Germinal center (tissue), 1 donor: ENCODE results near the gene SCAF4.
A peak's percentile ranks its signal among the peaks of the same experiment; 100 is the strongest.
"Not testable (repeated sequence)": the region's sequence is repeated elsewhere in the genome, so short reads cannot be mapped to it uniquely, and the experiment has no call there.

Experiments
- DNase-seq: peaks from one replicate; pipeline ENCODE4 v3.0.0; 2012; ENCODE audit warnings: mixed read lengths, low spot score

Gene SCAF4

DNA sequence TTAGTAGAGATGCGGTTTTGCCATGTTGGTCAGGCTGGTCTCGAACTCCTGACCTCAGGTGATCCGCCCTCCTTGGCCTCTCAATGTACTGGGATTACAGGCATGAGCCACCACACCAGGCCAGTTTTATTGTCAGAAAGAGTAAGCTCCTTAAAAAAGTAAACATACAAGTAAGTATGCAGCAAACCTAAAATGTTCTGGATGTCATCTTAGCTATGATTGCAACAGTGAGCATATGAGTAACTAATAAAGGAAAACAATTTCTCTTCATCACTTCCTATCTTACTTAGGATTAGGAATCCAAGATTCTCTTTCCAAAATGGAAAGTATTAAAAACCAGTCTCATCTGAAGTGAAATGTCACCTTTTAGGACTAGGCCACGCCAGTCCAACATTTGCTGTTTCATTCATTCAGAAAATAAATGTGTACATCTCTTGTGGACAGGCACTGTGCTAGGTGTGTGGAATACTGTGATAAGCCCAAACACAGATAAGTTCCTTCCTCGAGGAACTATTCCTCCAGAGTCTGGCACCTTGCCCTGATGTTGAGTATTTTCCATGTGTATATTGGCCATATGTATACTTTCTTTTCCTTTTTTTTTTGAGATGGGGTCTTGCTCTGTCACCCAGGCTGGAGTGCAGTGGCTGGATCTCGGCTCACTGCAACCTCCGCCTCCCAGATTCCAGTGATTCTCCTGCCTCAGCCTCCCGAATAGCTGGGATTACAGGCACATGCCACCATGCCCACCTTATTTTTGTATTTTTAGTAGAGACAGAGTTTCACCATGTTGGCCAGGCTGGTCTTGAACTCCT is 5.9 kb upstream of the SCAF4 start:
- not testable (repeated sequence) for DNase-seq

DNA sequence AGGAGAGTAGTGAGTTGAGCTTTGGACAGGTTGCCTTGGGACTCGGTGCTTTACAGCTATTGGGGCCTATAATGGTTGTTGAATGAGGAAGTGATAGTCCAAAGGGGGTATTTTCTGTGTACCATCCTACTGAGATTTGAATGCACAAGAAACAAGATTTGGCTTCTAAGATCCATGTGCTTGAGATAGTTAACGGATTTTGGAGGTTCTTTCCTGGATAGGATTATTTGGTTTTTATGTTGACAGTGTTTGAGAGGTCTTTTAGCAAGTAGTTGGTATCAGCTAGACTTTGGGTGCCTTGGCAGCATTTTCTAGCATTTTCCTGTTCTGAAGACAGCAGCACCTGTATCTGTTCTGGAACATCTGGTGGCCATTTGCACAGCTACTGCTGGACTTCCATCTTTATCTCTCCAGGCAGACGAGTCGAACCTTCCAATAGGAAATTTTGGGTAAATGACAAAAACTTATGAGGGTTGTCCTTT is 3.6 kb upstream of the SCAF4 start:
- peak; percentile 49 for DNase-seq

DNA sequence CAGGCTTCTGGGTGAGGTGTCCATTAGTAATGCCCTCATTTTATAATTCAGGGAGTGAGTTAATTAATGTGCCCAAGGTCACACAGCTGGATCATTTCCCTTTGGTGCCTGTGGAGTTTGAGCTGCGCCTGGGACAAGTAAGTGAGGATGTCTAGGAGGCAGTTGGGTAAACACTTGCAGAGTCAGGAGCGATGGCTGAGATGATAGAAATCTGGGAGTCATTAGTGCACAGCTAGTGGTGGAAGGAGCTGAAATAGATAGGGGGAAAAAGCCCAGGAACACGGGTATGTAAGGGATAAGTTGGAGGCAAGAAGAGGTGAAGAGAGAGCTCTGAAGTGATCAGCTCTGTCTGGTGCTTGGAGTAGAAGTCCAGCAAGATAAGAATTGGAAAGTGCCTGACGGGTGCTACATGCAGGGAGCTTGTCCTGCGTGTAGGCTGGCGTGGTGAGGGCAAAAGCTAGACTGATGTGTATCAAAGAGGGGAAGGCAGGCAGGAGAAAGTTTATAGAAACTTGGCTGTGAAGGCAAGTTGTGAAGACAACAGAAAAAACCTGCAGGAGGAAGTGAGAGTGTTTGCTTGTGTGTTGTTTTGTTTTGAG is 1.7 kb upstream of the SCAF4 start:
- DNase-seq, result peak; percentile 30

DNA sequence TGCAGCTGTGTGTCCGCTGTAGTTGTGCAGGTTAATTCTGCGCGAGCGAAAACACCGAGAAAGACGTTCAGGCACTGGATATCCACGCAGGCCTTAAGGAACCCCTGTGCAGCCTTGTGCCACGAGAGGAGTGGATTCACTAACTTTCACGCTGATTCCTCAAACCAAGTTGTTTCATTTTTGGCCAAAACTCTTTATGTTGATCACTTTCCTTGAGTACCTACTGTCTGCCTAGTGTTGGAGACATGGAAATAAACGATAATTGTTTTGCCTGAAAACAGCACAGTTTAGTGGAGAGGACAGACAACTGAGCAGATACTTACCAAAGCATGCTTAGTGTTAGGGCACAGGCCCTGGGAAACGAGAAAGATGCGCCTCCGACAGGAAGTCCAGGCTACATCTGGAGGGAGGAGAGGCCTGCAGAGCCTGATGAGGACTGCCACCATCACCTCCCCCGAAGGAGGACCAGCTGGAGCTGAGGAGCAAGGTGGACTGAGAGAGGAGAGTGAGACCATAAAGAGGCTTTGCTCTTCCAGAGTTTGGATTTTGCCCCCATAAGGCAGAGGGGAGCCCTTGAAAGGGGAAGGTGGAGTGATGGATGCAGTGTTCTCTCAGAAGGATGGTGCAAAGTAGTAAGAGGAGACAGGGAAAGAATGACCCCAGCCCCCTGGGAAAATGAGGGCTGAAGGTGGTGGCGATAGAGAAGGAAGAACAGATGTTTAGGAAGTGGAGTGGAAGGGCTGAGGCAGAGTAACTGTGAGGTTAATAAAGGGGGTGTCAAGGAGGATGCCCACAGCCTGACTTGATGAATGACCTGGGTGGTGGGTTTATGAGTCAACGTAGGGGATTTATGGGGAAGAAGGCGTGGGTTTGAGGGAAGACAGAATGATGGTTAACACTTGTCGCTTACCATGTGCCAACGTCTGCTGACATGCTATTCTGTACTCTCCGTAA is 956 bp upstream of the SCAF4 start:
- DNase-seq, result peak; percentile 22

DNA sequence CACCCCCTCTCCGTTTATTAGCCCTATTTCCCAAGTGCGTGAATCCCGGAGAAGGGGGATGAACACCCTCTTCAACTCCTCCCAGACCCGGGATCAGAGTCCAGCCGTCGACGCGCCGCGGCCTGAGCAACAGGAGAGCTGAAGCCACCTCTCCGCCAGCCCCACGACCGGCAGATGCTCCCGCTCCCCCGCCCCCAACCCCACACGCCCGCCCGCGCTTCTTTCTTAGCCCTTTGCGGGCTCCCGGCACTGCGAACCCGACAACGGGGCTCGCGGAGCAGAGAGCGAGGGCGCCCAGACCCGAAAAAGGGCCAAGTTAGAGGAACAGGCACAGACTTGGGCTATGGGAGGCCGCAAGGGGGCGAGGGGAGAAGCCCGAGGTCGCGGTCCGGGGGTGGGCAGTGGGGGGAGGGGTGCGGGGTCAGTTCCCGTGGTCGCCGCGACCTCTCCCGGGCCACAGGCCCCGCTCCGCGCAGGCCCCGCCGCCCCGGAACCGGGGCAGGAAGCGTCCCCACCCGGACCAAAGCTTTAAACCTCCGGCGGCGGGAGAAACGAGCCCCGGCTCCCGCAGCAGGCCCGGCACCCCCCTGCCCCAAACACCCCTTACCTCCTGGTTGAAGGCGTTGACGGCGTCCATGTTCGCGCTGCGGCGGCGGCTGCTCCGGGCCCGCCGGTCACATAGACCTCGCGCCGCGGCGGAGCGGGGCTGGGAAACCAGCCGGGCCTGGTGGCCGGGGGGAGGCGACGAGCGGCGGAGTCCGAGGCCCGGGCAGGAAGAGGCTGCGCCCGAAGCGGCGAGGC is 662 bp downstream of the SCAF4 start:
- DNase-seq, result peak; percentile 69

DNA sequence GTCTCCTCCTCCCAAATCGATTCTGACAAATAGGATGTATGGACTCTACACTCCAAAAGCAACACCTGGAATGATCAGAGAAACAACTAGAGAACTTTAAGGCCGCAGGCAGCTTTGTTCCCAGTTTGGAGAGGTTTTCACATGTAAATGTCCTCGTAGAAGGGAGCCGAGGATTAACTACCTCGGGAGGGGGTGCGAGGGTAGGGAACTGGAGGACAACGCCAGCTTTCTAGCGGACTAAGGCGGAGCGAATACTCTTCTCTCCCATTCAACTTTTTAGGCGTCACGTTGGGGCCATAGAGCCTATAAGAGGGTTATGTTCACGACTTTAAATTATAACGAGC is 1.2 kb downstream of the SCAF4 start:
- DNase-seq, result no peak

DNA sequence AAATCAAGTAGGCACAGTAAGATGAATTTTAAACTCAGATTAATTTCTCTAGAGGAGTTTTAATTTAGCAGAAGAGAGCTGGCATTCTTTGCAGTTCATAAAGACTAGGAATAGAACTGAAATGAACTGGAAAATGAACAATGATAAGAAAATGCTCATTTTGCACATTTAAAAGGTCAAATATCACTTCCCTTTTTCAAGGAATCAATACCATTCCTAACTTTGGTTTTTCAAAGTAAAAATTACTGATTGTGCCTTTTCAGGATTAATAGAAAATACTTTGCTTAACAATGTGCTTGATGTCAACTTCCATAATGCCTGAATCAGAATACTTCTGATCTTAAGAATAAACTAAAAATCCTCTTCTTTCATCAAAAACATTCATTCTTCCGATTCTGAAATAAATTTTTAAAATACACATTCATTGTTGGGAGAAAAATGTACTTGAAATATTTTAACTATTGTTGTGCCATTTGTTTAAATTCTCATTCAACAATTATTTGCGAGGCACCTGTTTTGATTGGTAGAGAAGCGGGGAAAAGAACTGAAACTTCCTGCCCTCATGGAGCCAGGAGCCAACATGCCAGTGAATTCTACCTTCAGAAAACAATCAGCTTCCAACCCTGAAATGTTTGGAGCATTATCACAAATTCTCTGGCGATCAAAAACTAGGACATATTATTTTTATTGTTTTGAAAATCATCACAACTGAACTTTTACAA is 2.1 kb downstream of the SCAF4 start:
- no peak for DNase-seq

DNA sequence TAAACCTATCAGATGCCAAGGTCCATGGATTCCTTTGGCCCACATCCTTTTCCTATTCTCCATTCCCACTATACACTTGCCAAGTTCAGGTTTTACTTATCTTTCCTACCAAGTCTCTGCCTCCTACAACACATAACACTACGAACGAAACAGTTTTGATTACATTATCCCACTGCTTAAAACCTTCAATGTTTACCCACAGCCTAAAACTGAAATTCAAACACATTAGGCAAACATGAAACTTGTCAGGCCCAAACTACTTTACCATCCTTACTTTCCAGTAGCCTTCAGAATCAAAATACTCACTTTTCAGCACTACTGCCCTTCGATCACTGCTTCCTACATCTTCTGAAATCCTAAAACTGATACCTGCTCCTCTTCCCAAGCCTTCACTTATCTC is 3.0 kb downstream of the SCAF4 start:
- no peak for DNase-seq

DNA sequence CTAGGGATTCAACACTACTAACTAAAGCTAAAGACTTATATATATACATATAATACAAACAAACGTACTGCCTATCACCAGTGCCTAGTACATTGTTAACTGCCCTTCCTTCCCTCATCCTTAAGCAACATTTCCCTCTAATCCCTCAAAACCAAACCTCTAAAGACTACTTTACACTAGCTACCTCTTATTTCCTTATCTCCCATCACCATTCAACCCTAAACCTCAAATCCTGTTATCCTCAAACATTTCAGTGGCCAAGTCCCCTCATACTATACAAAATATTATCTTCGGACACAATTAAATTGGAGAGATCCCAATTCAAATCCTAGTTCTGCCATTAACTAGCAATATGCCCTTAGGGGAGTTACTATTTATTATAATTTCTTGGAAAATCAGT is 3.7 kb downstream of the SCAF4 start:
- no peak for DNase-seq

DNA sequence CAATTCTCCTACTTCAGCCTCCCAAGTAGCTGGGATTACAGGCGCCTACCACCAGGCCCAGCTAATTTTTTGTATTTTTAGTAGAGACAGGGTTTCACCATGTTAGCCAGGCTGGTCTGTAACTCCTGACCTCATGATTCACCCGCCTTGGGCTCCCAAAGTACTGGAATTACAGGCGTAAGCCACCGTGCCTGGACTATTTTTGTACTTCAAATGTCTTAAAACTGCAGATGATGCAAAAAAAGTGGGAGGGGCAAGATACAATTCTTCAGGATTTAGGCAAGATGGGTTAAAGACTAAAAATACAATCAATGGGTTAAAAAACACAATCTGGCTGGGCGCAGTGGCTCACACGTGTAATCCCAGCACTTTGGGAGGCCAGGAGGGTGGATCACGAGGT is 4.7 kb downstream of the SCAF4 start:
- DNase-seq, result no peak

DNA sequence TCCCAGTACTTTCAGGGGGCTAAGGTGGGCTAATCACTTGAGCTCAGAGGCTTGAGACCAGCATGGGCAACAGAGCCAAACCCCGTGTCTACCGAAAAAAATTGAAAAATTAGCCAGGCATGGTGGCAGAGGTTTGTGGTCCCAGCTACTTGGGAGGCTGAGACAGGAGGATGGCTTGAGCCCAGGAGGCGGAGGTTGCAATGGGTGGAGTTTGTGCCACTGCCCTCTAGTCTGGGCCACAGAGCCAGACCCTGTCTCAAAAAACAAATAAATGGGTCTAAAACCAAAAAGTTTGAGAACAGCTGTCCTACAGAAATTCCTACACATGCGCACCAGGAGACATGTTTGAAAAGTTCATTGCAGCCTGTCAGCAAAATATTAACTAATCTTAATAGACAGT is 5.5 kb downstream of the SCAF4 start:
- no peak for DNase-seq

DNA sequence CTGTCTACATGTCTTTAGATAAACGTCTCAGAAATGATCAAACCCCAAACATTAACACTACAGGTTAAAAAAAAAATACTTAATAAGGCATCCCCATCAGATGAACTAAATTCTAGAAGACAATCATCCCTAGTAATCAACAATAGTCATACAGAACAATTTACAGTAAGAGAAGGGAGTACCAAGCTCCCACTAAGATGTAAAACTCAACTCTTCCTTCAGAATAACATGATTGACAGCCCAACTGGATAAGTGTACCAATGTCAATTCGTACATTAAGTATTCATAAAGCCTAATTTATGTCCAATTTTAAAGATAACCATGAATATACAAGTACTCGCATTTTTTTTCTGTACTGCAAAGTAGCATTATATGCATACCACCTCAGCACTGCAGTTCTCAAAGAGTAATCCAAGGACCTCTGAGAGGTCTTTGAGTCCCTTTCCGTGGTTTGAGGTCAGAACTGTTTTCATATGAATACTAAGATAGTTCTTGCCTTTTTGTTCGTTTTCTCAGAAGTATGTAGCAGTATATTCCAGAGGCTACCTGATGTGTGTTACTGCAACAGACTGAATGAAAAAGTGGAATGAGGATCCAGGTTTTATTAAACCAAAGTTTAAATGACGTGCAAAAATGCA is 6.6 kb downstream of the SCAF4 start:
- no peak for DNase-seq

DNA sequence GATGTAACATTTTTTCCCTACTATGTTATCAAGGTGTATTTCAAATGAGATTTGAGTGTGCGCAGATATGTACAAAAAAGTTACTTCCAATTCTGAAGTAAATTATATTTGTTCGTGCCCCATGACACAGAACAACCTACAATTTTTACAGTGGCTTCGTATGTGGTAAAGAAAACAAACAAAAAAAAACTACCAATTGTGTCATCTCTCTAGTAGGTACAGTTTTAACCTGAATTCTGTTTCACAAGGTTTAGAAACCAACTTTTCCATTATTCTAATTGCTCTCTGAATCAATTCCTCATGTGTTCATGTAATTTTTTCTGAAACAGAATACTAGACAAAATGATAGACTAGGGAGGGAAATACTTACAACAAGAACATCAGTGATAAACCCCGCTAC is 7.4 kb downstream of the SCAF4 start:
- DNase-seq, result no peak

DNA sequence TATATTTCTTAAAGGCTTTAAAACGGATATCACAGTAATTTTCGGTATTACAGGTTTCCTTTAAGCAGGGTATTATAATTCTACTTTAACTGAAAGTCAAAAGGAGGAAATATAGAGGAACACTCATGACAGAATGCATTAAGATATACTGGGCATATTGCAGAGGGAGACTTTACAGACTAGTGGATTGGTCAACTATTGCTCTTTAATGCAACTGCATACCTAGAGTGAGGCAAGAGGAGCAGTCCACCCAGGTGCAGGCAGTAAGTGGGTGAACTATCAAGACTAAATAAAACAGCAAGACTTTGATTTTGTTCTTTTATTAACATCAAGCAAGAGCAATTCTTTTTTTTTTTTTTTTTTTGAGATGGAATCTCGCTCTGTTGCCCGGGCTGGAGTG is 10.5 kb downstream of the SCAF4 start:
- no peak for DNase-seq

DNA sequence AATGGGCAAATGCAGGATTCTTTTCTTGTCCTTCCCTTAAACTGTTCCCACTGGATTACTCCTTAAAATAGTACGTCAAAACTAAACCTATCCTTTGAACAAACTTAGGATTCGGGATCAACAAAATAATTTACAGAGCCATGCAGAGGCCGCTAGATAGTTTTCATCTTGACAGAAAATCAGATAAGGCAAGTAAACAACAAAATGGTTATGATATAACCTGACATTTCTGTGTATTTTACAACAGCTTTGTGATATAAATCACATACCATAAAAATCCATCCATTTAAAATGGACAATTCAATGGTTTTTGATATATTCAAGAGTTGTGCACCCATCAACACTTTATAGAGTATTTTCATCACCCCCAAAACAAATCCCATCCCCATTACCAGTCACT is 11.2 kb downstream of the SCAF4 start:
- DNase-seq, result no peak

DNA sequence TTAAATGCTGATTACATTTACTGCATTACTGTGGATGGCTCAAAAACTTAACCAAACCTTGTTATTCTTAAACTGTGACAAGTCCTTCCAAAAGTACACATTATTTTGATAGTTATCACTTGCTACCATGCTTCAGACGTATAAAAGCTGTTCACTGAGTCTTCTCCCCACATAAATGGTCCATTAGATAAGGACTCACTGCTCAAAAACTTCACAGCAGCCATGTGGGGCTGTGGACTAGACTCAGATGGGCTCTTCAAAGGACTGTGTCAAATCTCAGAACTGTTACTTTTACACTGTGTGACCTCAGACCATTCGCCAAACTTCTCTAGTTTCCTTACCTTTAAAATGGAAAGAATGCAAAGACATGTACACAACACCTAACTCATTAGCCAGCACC is 11.6 kb downstream of the SCAF4 start:
- DNase-seq, result no peak

DNA sequence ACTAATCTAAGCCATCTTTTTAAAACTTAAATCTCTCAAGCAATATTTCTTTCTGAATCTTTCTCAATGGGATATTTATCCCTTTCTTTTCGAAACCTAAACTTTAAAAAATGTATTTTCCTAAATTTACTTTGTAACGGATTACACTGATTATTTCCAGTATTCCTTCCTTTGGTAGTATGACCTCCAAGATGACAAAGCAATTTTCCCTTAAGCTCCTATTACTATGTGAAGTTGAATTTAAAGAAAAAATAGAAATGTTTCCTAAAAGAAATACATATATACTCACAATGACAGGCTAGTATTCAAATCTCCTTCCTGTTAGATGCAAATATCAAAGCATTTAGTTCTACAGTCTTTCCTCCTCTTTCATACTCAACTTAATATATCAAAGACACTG is 15.8 kb downstream of the SCAF4 start:
- DNase-seq, result no peak

DNA sequence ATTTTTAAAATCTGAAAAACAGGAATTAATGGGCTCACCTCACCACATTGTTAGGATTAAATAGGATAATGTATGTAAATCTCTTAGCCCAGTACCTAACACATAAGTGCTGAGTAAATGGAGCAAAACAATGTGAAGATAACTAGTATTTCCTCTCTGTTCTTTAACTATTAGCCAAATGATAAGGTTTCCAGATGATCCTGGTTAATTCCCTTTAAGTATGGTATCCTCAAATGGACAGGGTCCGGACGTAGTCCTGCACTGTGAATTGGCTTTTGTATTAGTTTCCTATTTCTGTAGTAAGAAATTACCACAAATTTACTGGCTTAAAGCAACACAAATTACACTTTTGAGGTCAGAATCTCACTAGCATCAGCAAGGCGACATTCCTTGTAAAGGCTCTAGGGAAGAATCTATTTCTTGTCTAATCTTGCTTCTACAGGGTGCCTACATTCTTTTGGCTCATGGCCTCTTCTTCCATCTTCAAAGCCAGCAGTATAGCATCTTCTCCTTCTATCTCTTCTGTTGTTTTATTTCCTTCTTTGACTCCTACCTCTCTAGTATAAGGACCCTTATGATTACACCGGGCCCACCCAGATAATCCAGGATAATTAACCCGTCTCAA is 17.1 kb downstream of the SCAF4 start:
- DNase-seq, result no peak

DNA sequence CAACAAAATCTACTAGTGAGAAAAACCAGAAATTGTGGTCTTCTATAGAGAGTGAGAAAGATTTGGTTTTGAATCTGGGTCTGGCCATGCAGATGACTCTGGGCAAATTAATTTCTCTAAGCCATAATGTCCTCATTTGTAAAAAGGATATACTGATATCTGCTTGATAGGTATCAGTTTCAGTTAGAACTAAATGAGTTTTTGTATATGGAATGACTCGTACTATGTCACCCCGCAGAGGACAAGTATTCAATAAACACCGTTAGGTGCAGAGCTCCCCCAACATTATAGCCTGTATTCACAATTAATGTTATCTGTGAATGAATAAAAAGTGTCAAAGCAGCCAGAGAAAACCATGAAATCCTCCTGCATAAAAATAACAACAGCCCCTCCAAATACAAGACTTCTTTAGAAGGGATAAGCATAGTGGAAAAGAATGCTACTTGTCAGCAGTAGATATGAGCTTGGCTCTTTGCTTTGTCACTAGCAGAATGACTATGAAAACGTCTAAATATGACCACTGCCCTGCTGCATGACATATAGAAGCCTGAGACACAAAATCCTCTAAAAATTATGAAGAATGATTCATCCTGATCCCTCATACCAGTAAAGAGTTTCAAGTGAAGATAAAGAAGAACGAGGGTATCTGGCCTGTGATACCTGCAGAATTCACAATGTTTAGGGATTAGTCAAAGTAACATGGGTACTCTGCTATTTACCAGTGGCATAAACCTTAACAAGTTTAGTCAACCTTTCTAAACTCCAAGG is 17.8 kb downstream of the SCAF4 start:
- DNase-seq, result no peak

DNA sequence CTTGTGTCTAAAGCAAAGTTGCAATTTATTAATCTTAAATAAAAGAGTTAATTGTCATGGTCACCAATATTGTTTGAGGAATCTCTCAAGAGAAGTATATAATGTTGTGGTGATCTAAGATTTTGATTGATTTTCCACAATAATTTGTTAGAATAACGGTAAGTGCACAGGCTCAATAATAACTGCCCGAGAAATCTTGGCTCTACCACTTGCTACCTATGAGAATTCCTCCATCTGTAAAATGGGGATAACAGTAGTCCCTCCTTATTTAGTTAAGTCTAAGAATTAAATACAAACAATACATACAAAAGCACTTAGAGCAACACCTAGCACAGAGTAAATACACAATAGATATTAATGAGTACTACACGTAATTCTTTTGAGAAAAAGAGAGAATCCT is 18.8 kb downstream of the SCAF4 start:
- no peak for DNase-seq
